ENCODE data around the gene SCRN3.
"Not testable (repeated sequence)": the region's sequence is repeated elsewhere in the genome, so short reads cannot be mapped to it uniquely, and the experiment has no call there.

DNA sequence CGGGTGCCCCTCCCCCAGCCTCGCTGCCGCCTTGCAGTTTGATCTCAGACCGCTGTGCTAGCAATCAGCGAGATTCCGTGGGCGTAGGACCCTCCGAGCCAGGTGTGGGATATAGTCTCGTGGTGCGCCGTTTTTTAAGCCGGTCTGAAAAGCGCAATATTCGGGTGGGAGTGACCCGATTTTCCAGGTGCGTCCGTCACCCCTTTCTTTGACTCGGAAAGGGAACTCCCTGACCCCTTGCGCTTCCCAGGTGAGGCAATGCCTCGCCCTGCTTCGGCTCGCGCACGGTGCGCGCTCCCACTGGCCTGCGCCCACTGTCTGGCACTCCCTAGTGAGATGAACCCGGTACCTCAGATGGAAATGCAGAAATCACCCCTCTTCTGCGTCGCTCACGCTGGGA, 14.5 kb downstream of the SCRN3 start:
- TF ChIP-seq, protein P1, sequence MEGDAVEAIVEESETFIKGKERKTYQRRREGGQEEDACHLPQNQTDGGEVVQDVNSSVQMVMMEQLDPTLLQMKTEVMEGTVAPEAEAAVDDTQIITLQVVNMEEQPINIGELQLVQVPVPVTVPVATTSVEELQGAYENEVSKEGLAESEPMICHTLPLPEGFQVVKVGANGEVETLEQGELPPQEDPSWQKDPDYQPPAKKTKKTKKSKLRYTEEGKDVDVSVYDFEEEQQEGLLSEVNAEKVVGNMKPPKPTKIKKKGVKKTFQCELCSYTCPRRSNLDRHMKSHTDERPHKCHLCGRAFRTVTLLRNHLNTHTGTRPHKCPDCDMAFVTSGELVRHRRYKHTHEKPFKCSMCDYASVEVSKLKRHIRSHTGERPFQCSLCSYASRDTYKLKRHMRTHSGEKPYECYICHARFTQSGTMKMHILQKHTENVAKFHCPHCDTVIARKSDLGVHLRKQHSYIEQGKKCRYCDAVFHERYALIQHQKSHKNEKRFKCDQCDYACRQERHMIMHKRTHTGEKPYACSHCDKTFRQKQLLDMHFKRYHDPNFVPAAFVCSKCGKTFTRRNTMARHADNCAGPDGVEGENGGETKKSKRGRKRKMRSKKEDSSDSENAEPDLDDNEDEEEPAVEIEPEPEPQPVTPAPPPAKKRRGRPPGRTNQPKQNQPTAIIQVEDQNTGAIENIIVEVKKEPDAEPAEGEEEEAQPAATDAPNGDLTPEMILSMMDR (conservative IDR thresholded peaks at IDR 0.05; ENCODE audit: low read depth, low read length), result not testable (repeated sequence)
- TF ChIP-seq EZH2 (IDR thresholded peaks at IDR 0.05; ENCODE audit: borderline replicate concordance, low read depth, low read length, poor library complexity, severe bottlenecking), result not testable (repeated sequence)

All from A673 (cell line).